Measurements from ENCODE around the gene HSD17B12. TPM values are rescaled to one million over a fixed set of nuclear protein-coding genes. Genes with fewer than 3 reads are reported as not detected.
"Not testable (repeated sequence)": the region's sequence is repeated elsewhere in the genome, so short reads cannot be mapped to it uniquely, and the experiment has no call there.

The HSD17B12 gene
- polyA plus RNA-seq, 1 donor from 2014 or later, result 58.8 TPM

DNA sequence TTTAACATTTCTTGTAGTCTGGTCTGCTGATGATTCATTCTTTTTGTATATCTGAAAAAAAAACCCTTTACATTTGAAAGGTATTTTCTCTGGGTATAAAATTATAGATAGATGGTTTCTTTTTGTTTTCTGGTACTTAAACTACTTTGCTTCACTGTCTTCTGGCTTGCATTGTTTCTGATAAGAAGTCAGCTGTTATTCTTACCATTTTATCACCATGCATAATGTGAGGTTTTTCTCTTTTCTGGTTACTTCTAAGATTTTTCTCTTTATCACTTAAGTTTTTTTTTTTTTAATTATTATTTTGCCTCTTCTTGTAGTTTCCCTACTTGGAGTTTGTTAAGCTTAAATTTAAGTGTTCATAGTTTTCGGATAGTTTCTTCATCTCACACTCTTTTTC is 84.7 kb downstream of the HSD17B12 start:
- Histone ChIP-seq H3K4me2 (ENCODE audit: low read length) (no peak overlapping the region), H4K20me1 (ENCODE audit: insufficient read depth) (no peaks in the 10 kb centered on the region), H3K27ac (ENCODE audit: low read length) (no peak overlapping the region), H3K36me3 (ENCODE audit: insufficient read depth, low read length) (no peaks in the 10 kb centered on the region), H2AFZ (ENCODE audit: low read depth, low read length) (no peak overlapping the region), H3K9me2 (ENCODE audit: insufficient read depth, low read length) (no peaks in the 10 kb centered on the region), H3K79me2 (replicated peaks; ENCODE audit: insufficient read depth, low read length) (no peaks in the 10 kb centered on the region), H3K9ac (ENCODE audit: low read length) (no peak overlapping the region), H3F3A (ENCODE audit: insufficient read depth, low read length, poor library complexity, severe bottlenecking) (no peaks in the 10 kb centered on the region), H3K4me3 (ENCODE audit: low read length) (no peak overlapping the region), H3K27me3 (ENCODE audit: insufficient read depth, low read depth, low read length) (no peaks in the 10 kb centered on the region), H3K9me3 (ENCODE audit: low read length) (no peaks in the 10 kb centered on the region)
- no peak for TF ChIP-seq TAF1 (IDR thresholded peaks at IDR 0.05; ENCODE audit: low read depth)
- TF ChIP-seq RAD21 (conservative IDR thresholded peaks at IDR 0.05), result no peak

DNA sequence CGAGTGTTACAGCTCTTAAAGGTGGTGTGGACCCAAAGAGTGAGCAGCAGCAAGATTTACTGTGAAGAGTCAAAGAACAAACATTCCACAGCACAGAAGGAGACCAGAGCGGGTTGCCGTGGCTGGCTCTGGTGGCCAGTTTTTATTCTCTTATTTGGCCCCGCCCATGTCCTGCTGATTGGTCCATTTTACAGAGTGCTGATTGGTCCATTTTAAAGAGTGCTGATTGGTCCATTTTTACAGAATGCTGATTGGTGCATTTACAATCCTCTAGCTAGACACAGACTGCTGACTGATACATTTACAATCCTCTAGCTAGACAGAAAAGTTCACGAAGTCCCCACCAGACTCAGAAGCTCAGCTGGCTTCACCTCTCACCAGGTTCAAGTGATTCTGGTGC is 88.1 kb downstream of the HSD17B12 start:
- not testable (repeated sequence) for H3K9me3 ChIP-seq (ENCODE audit: low read length); H3K9ac ChIP-seq (ENCODE audit: low read length); H3K27ac ChIP-seq (ENCODE audit: low read length); H3K4me3 ChIP-seq (ENCODE audit: low read length); H3K79me2 ChIP-seq (replicated peaks; ENCODE audit: insufficient read depth, low read length); H3K4me2 ChIP-seq (ENCODE audit: low read length); H3K9me2 ChIP-seq (ENCODE audit: insufficient read depth, low read length); H3K27me3 ChIP-seq (ENCODE audit: insufficient read depth, low read depth, low read length); H4K20me1 ChIP-seq (ENCODE audit: insufficient read depth); H3F3A ChIP-seq (ENCODE audit: insufficient read depth, low read length, poor library complexity, severe bottlenecking); H3K36me3 ChIP-seq (ENCODE audit: insufficient read depth, low read length); H2AFZ ChIP-seq (ENCODE audit: low read depth, low read length)

DNA sequence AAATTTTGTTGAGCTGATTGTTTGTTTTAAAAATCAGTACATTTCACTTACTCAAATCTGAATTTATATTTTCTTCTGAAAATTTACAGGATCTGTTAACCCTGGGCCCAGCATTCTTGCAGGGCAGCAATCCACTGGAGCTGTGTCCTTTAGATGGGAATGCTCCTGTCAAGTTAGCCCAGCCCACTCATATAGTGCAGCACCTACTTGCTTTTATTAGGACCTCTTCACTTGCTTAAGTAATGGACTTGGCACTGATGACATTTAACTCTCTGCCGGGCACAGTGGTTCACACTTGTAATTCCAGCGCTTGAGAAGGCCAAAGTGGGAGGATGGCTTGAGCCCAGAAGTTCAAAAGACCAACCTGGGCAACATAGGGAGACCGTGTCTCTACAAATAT is 89.6 kb downstream of the HSD17B12 start:
- Histone ChIP-seq H4K20me1 (ENCODE audit: insufficient read depth) (no peaks in the 10 kb centered on the region), H3K4me3 (ENCODE audit: low read length) (no peak overlapping the region), H3K27ac (ENCODE audit: low read length) (no peak overlapping the region), H3K27me3 (ENCODE audit: insufficient read depth, low read depth, low read length) (no peaks in the 10 kb centered on the region), H3K36me3 (ENCODE audit: insufficient read depth, low read length) (no peaks in the 10 kb centered on the region), H3K4me2 (ENCODE audit: low read length) (no peak overlapping the region), H3K79me2 (replicated peaks; ENCODE audit: insufficient read depth, low read length) (no peaks in the 10 kb centered on the region), H3K9ac (ENCODE audit: low read length) (no peak overlapping the region), H3K9me3 (ENCODE audit: low read length) (no peaks in the 10 kb centered on the region), H2AFZ (ENCODE audit: low read depth, low read length) (no peak overlapping the region), H3F3A (ENCODE audit: insufficient read depth, low read length, poor library complexity, severe bottlenecking) (no peaks in the 10 kb centered on the region), H3K9me2 (ENCODE audit: insufficient read depth, low read length) (no peaks in the 10 kb centered on the region)
- TF ChIP-seq, protein P1, sequence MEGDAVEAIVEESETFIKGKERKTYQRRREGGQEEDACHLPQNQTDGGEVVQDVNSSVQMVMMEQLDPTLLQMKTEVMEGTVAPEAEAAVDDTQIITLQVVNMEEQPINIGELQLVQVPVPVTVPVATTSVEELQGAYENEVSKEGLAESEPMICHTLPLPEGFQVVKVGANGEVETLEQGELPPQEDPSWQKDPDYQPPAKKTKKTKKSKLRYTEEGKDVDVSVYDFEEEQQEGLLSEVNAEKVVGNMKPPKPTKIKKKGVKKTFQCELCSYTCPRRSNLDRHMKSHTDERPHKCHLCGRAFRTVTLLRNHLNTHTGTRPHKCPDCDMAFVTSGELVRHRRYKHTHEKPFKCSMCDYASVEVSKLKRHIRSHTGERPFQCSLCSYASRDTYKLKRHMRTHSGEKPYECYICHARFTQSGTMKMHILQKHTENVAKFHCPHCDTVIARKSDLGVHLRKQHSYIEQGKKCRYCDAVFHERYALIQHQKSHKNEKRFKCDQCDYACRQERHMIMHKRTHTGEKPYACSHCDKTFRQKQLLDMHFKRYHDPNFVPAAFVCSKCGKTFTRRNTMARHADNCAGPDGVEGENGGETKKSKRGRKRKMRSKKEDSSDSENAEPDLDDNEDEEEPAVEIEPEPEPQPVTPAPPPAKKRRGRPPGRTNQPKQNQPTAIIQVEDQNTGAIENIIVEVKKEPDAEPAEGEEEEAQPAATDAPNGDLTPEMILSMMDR (IDR thresholded peaks at IDR 0.05; ENCODE audit: poor library complexity, severe bottlenecking), result no peak
- TF ChIP-seq EP300 (conservative IDR thresholded peaks at IDR 0.05; ENCODE audit: poor library complexity, severe bottlenecking) (no peak), TAF1 (IDR thresholded peaks at IDR 0.05; ENCODE audit: low read depth) (no peak), SMC3 (conservative IDR thresholded peaks at IDR 0.05; ENCODE audit: poor library complexity) (no peak), MXI1 (conservative IDR thresholded peaks at IDR 0.05; ENCODE audit: poor library complexity, severe bottlenecking) (no peak), RAD21 (conservative IDR thresholded peaks at IDR 0.05) (no peak), POLR2AphosphoS5 (IDR thresholded peaks at IDR 0.05) (no peak)

DNA sequence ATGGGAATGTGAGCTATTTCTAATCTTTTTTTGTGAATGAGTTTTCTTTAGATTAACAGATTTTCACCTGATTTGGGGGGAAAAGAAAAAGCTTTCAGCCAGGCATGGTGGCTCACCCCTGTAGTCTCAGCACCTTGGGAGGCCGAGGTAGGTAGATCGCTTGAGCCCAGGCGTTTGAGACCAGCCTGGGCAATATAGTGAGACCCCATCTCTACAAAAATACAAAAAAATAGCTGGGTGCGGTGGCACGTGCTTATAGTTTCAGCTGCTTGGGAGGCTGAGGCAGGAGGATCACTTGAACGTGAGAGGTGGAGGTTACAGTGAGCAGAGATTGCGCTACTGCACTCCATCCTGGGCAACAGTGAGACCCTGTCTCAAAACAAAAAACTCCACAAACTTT is 92.2 kb downstream of the HSD17B12 start:
- H3K79me2 ChIP-seq (replicated peaks; ENCODE audit: insufficient read depth, low read length), result no peaks in the 10 kb centered on the region
- no peaks in the 10 kb centered on the region for H3K36me3 ChIP-seq (ENCODE audit: insufficient read depth, low read length)
- no peak overlapping the region for H3K27ac ChIP-seq (ENCODE audit: low read length)
- no peaks in the 10 kb centered on the region for H4K20me1 ChIP-seq (ENCODE audit: insufficient read depth)
- no peaks in the 10 kb centered on the region for H3K27me3 ChIP-seq (ENCODE audit: insufficient read depth, low read depth, low read length)
- no peaks in the 10 kb centered on the region for H3F3A ChIP-seq (ENCODE audit: insufficient read depth, low read length, poor library complexity, severe bottlenecking)
- TF ChIP-seq, protein P2, sequence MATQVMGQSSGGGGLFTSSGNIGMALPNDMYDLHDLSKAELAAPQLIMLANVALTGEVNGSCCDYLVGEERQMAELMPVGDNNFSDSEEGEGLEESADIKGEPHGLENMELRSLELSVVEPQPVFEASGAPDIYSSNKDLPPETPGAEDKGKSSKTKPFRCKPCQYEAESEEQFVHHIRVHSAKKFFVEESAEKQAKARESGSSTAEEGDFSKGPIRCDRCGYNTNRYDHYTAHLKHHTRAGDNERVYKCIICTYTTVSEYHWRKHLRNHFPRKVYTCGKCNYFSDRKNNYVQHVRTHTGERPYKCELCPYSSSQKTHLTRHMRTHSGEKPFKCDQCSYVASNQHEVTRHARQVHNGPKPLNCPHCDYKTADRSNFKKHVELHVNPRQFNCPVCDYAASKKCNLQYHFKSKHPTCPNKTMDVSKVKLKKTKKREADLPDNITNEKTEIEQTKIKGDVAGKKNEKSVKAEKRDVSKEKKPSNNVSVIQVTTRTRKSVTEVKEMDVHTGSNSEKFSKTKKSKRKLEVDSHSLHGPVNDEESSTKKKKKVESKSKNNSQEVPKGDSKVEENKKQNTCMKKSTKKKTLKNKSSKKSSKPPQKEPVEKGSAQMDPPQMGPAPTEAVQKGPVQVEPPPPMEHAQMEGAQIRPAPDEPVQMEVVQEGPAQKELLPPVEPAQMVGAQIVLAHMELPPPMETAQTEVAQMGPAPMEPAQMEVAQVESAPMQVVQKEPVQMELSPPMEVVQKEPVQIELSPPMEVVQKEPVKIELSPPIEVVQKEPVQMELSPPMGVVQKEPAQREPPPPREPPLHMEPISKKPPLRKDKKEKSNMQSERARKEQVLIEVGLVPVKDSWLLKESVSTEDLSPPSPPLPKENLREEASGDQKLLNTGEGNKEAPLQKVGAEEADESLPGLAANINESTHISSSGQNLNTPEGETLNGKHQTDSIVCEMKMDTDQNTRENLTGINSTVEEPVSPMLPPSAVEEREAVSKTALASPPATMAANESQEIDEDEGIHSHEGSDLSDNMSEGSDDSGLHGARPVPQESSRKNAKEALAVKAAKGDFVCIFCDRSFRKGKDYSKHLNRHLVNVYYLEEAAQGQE (IDR thresholded peaks at IDR 0.05; ENCODE audit: borderline replicate concordance), result no peak
- no peak for TF ChIP-seq SMC3 (conservative IDR thresholded peaks at IDR 0.05; ENCODE audit: poor library complexity)
- no peak for TF ChIP-seq EZH2 (IDR thresholded peaks at IDR 0.05; ENCODE audit: borderline replicate concordance, insufficient read depth, low read length, poor library complexity, severe bottlenecking)
- no peak for TF ChIP-seq RAD21 (conservative IDR thresholded peaks at IDR 0.05)
- TF ChIP-seq, protein P1 (IDR thresholded peaks at IDR 0.05; ENCODE audit: poor library complexity, severe bottlenecking), result no peak
- TF ChIP-seq TAF1 (IDR thresholded peaks at IDR 0.05; ENCODE audit: low read depth), result no peak
- TF ChIP-seq MXI1 (conservative IDR thresholded peaks at IDR 0.05; ENCODE audit: poor library complexity, severe bottlenecking), result no peak
- no peak for TF ChIP-seq EP300 (conservative IDR thresholded peaks at IDR 0.05; ENCODE audit: poor library complexity, severe bottlenecking)
- no peak for TF ChIP-seq POLR2AphosphoS5 (IDR thresholded peaks at IDR 0.05)
- no peaks in the 10 kb centered on the region for H3K9me3 ChIP-seq (ENCODE audit: low read length)
- H3K4me3 ChIP-seq (ENCODE audit: low read length), result no peak overlapping the region
- no peak overlapping the region for H2AFZ ChIP-seq (ENCODE audit: low read depth, low read length)
- no peak overlapping the region for H3K4me2 ChIP-seq (ENCODE audit: low read length)
- no peak overlapping the region for H3K9ac ChIP-seq (ENCODE audit: low read length)
- no peaks in the 10 kb centered on the region for H3K9me2 ChIP-seq (ENCODE audit: insufficient read depth, low read length)

Data from neural cell (in vitro differentiated cells).